Astrocyte of the cerebellum (primary cell): ENCODE data around the gene KDM8.
"Not testable (repeated sequence)": the region's sequence is repeated elsewhere in the genome, so short reads cannot be mapped to it uniquely, and the experiment has no call there.

Source experiments
- DNase-seq: peaks from one replicate; pipeline ENCODE4 v3.0.0-alpha.2; 2011; ENCODE audit warnings: low read depth
- H3K4me3 ChIP-seq: 2 replicates; pipeline ENCODE4 v1.5.1; 2011; ENCODE audit warnings: mild to moderate bottlenecking, low read depth, low read length, moderate library complexity
- CTCF ChIP-seq: IDR thresholded peaks from 2 replicates; pipeline ENCODE4 v1.5.1; 2012; ENCODE audit warnings: low read length, low read depth, moderate library complexity, mild to moderate bottlenecking; ENCODE audit errors: missing control alignments
- in situ Hi-C: cut with HindIII; loops from 2 replicates; pipeline ENCODE4 v1.10.0; 2017; ENCODE audit warnings: low sequenced_read_pairs

KDM8 gene

GRCh38 chr16:27253526-27253930, 50.2 kb downstream of the KDM8 start:
- in situ Hi-C loops, result loop anchor here (5.0 kb wide), 1 partner anchor 99 kb away; no protein-coding TSS in a partner anchor
- no peak overlapping the region for H3K4me3 ChIP-seq
- no peak for TF ChIP-seq CTCF
- DNase-seq, result peak; percentile 73

GRCh38 chr16:27254262-27254811, 51.0 kb downstream of the KDM8 start:
- no peak for TF ChIP-seq CTCF
- DNase-seq, result no peak
- in situ Hi-C loops, result loop anchor here (5.0 kb wide), 1 partner anchor 98 kb away; no protein-coding TSS in a partner anchor
- no peak overlapping the region for H3K4me3 ChIP-seq

- no peak overlapping the region for H3K4me3 ChIP-seq
- TF ChIP-seq CTCF, result no peak
- in situ Hi-C loops, result no loop called here
- no peak for DNase-seq
These were observed 53.5 kb downstream of the KDM8 start for GRCh38 chr16:27256861-27257260.

- no peak for TF ChIP-seq CTCF
- H3K4me3 ChIP-seq, result no peak overlapping the region
- DNase-seq, result no peak
- in situ Hi-C loops, result no loop called here
These were observed 53.9 kb downstream of the KDM8 start for GRCh38 chr16:27257271-27257670.

GRCh38 chr16:27258241-27258734, 55.0 kb downstream of the KDM8 start:
- no peak for DNase-seq
- no peak overlapping the region for H3K4me3 ChIP-seq
- no peak for TF ChIP-seq CTCF
- in situ Hi-C loops, result no loop called here

- no peak for TF ChIP-seq CTCF
- in situ Hi-C loops, result no loop called here
- no peak for DNase-seq
- H3K4me3 ChIP-seq, result no peak overlapping the region
These were observed 56.4 kb downstream of the KDM8 start for GRCh38 chr16:27259710-27260109.

GRCh38 chr16:27262904-27263423, 59.6 kb downstream of the KDM8 start:
- H3K4me3 ChIP-seq, in situ Hi-C loops, DNase-seq: not testable (repeated sequence)
